Measurements from ENCODE around the gene CSTF3.

Gene CSTF3

DNA sequence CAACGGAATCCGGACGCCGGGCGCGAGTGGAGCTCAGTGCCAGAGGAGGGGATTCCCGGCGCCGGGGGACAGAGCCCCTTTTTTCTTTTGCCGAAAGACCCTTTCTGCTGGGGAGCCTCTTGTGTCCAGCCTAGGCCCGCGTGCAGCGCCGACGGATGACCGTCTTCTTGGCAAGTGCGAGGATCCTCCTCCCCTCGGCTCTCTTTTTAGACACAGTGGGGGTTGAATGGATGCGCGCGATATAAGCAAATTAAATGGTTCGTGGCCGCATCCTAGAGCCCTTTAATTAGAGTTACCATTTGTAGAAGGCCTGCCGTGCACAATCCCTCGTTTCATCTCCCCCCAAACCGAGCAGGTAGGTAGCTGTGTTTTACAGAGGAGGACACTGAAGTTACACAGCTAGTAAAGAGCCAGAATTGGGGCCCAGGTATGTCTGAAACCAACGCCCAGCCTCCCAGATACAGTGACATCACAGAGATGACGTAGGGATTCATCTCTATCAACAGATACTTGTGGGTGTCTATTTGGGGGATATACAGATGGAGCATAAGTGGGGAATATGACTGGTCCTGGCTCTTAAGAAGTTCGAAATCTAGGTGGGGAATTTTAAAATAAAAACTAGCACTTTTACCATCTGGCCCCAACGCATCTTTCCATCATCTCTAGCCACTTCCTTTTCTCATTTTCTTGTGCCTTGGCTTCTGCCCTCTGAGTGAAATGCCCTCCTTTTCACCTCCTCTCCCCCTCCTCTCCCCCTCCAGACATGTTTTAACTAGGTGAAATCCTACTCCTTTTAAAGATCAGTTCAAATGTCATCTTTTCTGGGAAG, 121.0 kb downstream of the CSTF3 start:
- DNase-seq, result peak; percentile 55

DNA sequence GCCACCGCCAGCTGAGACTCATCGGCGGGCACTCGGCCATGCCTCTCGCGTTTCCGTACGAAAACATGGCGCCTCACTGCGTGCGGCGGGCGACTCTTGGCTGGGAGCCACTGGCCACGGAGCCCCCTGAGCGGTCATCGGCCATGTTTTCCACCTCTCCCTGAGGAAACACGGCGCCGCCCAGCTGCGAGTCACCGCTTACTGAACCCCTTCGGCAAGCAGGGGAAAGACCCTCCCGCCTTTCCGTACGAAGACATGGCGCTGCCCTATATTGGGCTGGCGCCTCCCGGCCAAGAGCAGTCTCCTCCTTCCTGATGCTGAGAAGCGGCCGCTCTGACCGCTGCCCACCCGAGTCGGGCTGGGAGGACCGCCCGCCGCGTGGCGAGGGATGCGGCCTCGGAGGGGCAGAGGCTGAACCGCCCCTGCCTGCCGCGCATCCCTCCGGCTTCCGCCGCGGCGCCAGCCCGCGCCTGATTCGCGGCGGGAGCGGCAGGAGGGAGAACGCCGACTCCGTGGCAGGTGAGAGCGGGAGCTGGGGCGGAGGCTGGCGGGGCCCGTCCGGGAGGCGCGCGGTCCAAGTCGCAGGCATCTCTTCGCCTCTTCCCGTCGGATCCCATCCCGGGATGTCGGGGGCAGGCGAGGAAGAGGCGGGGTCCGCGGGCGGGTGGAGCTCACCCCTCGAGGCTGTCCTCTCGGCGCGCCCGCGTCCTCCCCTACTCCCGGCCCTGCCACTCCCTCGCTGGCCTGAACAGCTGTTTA, 121.8 kb downstream of the CSTF3 start, which contains the start of gene TCP11L1:
Gene TCP11L1 (plus strand): TSS at position 299 of the 759 bp plus-strand sequence. CDS start 4,202 bp downstream, outside the sequence.
- DNase-seq, result peak; percentile 75

GRCh38 chr11:33035011-33035410, 126.3 kb downstream of the CSTF3 start:
- DNase-seq, result no peak
